ENCODE measurements around the gene BIRC2. TPM values are rescaled to one million over a fixed set of nuclear protein-coding genes. Genes with fewer than 3 reads are reported as not detected.

The BIRC2 gene
- total and polyA plus RNA-seq, 12 donors = 25.8 to 112 (median 48.1) TPM

- peaks cover 0 to 46% of the 10 kb centered on the region in 2 donors for H3K36me3 ChIP-seq (replicated peaks in 1 of 2)
- H3K9me3 ChIP-seq (replicated peaks in 1 of 3) = no peaks in the 10 kb centered on the region
- H3K4me1 ChIP-seq (replicated peaks in 1 of 2) = peaks cover 0 to 12% of the 10 kb centered on the region in 2 donors
- intact Hi-C loops (cut with DNase I) = loop anchor here in 1 of 2 donors (10.0 kb wide), 1 partner anchor 89 kb away; no protein-coding TSS in a partner anchor
- no peak for TF ChIP-seq POLR2A (IDR thresholded peaks at IDR 0.05)
- no peak for TF ChIP-seq CTCF (IDR thresholded peaks at IDR 0.05)
- no peak overlapping the region for H3K4me3 ChIP-seq
- DNase-seq = no peak
- H3K27me3 ChIP-seq = no peaks in the 10 kb centered on the region
- 86 to 94% (median 91%) methylated on average over 5 to 6 of the region's 6 CpGs for WGBS, 4 donors
- H3K27ac ChIP-seq = no peak overlapping the region
These were observed 48.8 kb downstream of the BIRC2 start for GRCh38 chr11:102395720-102396393.

- TF ChIP-seq POLR2A (IDR thresholded peaks at IDR 0.05) = no peak
- TF ChIP-seq CTCF (IDR thresholded peaks at IDR 0.05) = no peak
- H3K27ac ChIP-seq = peak overlapping the region in 3 of 5 donors; percentile 13 to 24 (median 14)
- intact Hi-C loops (cut with DNase I) = loop anchor here in 1 of 2 donors (10.0 kb wide), 1 partner anchor 88 kb away; no protein-coding TSS in a partner anchor
- DNase-seq = no peak
- H3K27me3 ChIP-seq = no peaks in the 10 kb centered on the region
- H3K9me3 ChIP-seq (replicated peaks in 1 of 3) = no peaks in the 10 kb centered on the region
- peaks cover 0 to 55% of the 10 kb centered on the region in 2 donors for H3K36me3 ChIP-seq (replicated peaks in 1 of 2)
- H3K4me3 ChIP-seq = no peak overlapping the region
- peaks cover 0 to 12% of the 10 kb centered on the region in 2 donors for H3K4me1 ChIP-seq (replicated peaks in 1 of 2)
- WGBS, 4 donors = 88 to 90% (median 89%) methylated on average over 4 of the region's 4 CpGs
These were observed 49.9 kb downstream of the BIRC2 start for GRCh38 chr11:102396708-102397563.

GRCh38 chr11:102398297-102398696, 51.3 kb downstream of the BIRC2 start:
- 91 to 98% (median 94%) methylated on average over 2 of the region's 2 CpGs for WGBS, 4 donors
- no peak for TF ChIP-seq POLR2A (IDR thresholded peaks at IDR 0.05)
- TF ChIP-seq CTCF (IDR thresholded peaks at IDR 0.05) = no peak
- Histone ChIP-seq H3K4me1 (replicated peaks in 1 of 2) (peaks cover 0 to 12% of the 10 kb centered on the region in 2 donors), H3K36me3 (replicated peaks in 1 of 2) (peaks cover 0 to 51% of the 10 kb centered on the region in 2 donors), H3K4me3 (no peak overlapping the region), H3K9me3 (replicated peaks in 1 of 3) (no peaks in the 10 kb centered on the region), H3K27ac (no peak overlapping the region), H3K27me3 (no peaks in the 10 kb centered on the region)
- intact Hi-C loops (cut with DNase I) = loop anchor here in 1 of 2 donors (10.0 kb wide), 1 partner anchor 87 kb away; no protein-coding TSS in a partner anchor
- no peak for DNase-seq

- 94 to 100% (median 100%) methylated on average over 1 to 2 of the region's 2 CpGs for WGBS, 4 donors
- no peaks in the 10 kb centered on the region for H3K9me3 ChIP-seq (replicated peaks in 1 of 3)
These were observed 52.2 kb downstream of the BIRC2 start for GRCh38 chr11:102399189-102399588.

More at GRCh38 chr11:102399189-102399588, 52.2 kb downstream of the BIRC2 start:
- Histone ChIP-seq H3K27me3 (no peaks in the 10 kb centered on the region), H3K36me3 (replicated peaks in 1 of 2) (peaks cover 0 to 42% of the 10 kb centered on the region in 2 donors), H3K27ac (no peak overlapping the region), H3K4me3 (no peak overlapping the region), H3K4me1 (replicated peaks in 1 of 2) (peaks cover 0 to 12% of the 10 kb centered on the region in 2 donors)
- no peak for DNase-seq
- intact Hi-C loops (cut with DNase I) = loop anchor here in 1 of 2 donors (10.0 kb wide), 1 partner anchor 86 kb away; no protein-coding TSS in a partner anchor
- TF ChIP-seq POLR2A (IDR thresholded peaks at IDR 0.05) (no peak), CTCF (IDR thresholded peaks at IDR 0.05) (no peak)
